GM10248 (cell line): ENCODE results near the gene TTC33.

Experiments
- CTCF ChIA-PET: fragments of 300-600 bp; sonication (Branson Sonifier 250); formaldehyde crosslinking; extraction: SDS; loops from one replicate; lab custom pipeline; 2021; ENCODE audit warnings: antibody characterized with exemption; lab: Yijun Ruan, JAX
- POLR2A ChIA-PET: fragments of 350-650 bp; sonication (Branson Sonifier 250); formaldehyde crosslinking; extraction: SDS; loops from one replicate; lab custom pipeline; 2020; ENCODE audit warnings: antibody characterized with exemption; lab: Yijun Ruan, JAX
- DNase-seq: peaks from one replicate; pipeline ENCODE4 v3.0.0; 2012; ENCODE audit errors: extremely low spot score
- CTCF ChIP-seq: IDR thresholded peaks from 2 replicates; pipeline ENCODE4 v1.5.1; 2012; ENCODE audit warnings: mild to moderate bottlenecking, low read depth; ENCODE audit errors: extremely low read depth, missing control alignments, control extremely low read depth

Gene TTC33

GRCh38 chr5:40688127-40688761 is 67.5 kb downstream of the TTC33 start:
- CTCF ChIA-PET, result interaction anchor here (0.8 to 3.4 kb wide), 15 partner anchors 11 to 1110 kb away, joined by 3 to 34 read pairs (median 4); no protein-coding TSS in a partner anchor
- DNase-seq, result peak; percentile 65
- peak; percentile 80 for TF ChIP-seq CTCF
- POLR2A ChIA-PET, result no interaction called here

GRCh38 chr5:40687321-40687720 is 68.4 kb downstream of the TTC33 start:
- ChIA-PET POLR2A (no interaction called here), CTCF (interaction anchor here (1.9 to 5.5 kb wide), 3 partner anchors 736 to 973 kb away, joined by 4 to 34 read pairs (median 13); no protein-coding TSS in a partner anchor)
- no peak for TF ChIP-seq CTCF
- DNase-seq, result no peak

- TF ChIP-seq CTCF, result no peak
- ChIA-PET POLR2A (no interaction called here), CTCF (interaction anchor here (1.0 to 5.5 kb wide), 10 partner anchors 9 to 1108 kb away, joined by 3 to 34 read pairs (median 4); no protein-coding TSS in a partner anchor)
- no peak for DNase-seq
Observed at GRCh38 chr5:40685976-40686486, 69.7 kb downstream of the TTC33 start.

GRCh38 chr5:40685193-40685592 is 70.6 kb downstream of the TTC33 start:
- POLR2A ChIA-PET, result no interaction called here
- no peak for TF ChIP-seq CTCF
- no peak for DNase-seq
- CTCF ChIA-PET, result interaction anchor here (0.6 to 5.5 kb wide), 7 partner anchors 9 to 1107 kb away, joined by 3 to 34 read pairs (median 4); no protein-coding TSS in a partner anchor

GRCh38 chr5:40683305-40683704 is 72.5 kb downstream of the TTC33 start:
- ChIA-PET CTCF (interaction anchor here (1.2 to 5.5 kb wide), 3 partner anchors 51 to 969 kb away, joined by 3 to 34 read pairs (median 4); no protein-coding TSS in a partner anchor), POLR2A (no interaction called here)
- TF ChIP-seq CTCF, result no peak
- DNase-seq, result no peak

- TF ChIP-seq CTCF, result no peak
- DNase-seq, result no peak
- POLR2A ChIA-PET, result no interaction called here
- CTCF ChIA-PET, result interaction anchor here (5.5 kb wide), 1 partner anchor 734 kb away, joined by 34 read pairs; no protein-coding TSS in a partner anchor
Observed at GRCh38 chr5:40682154-40683017, 73.4 kb downstream of the TTC33 start.
